ENCODE data around the gene CA10.

Gene CA10

DNA sequence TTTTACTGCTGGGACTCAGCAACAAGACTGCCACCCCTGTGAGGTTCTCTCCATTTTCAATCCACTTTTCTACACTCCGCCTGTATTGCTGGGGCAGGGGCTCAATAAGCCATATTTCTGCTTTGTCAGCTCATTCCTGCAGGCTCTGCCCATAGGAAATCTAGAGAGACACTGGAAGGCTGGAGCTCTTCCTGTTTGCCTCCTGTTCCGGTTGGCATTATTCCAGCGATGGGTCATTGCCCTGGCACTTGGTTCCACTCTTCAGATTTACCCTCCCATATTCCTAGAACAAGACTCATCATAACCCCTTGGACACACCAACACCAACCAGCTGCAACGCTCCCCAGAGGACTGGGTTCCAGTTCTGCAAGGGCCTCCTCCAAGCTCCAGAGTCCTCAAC, 210.4 kb downstream of the CA10 start:
- no peak for TF ChIP-seq CTCF (IDR thresholded peaks at IDR 0.05; ENCODE audit: insufficient read depth, low read length, missing control alignments)
- H3K4me3 ChIP-seq (ENCODE audit: low read depth, low read length) = no peak overlapping the region
- ChIA-PET CTCF (no interaction called here), POLR2A (no interaction called here)
- DNase-seq (ENCODE audit: low read depth, low spot score) = no peak

DNA sequence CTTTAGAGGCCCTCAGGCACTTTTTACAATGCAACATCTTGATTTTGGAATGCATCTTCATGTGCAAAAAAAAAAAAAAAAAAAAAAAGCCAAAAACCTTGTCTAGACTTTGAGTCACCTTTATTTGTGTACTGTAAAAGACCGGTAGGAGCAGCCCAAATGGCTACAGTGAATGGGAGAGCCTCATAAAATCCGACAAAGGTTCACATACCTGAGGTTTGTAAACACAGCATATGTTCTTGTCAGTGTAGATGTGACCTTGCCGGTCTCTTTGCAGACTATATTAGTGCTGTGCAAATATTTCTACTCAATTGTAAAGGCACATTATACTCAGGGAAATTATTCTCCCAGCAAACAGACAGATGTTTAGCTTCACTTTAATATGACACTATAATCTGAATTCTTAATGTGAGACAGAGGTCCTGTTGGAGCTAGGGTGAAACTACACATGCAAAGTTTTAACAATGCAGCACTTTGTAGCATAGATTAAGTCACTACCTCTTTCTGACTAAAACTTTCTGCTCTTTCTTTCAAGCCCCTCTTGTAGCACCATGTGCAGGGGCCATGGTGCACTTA, 211.3 kb downstream of the CA10 start:
- DNase-seq (ENCODE audit: low read depth, low spot score) = no peak
- TF ChIP-seq CTCF (IDR thresholded peaks at IDR 0.05; ENCODE audit: insufficient read depth, low read length, missing control alignments) = no peak
- ChIA-PET CTCF (no interaction called here), POLR2A (no interaction called here)
- no peak overlapping the region for H3K4me3 ChIP-seq (ENCODE audit: low read depth, low read length)

GRCh38 chr17:51946311-51946710, 212.2 kb downstream of the CA10 start:
- CTCF ChIA-PET = no interaction called here
- no peak for DNase-seq (ENCODE audit: low read depth, low spot score)
- no peak for TF ChIP-seq CTCF (IDR thresholded peaks at IDR 0.05; ENCODE audit: insufficient read depth, low read length, missing control alignments)
- POLR2A ChIA-PET = no interaction called here
- H3K4me3 ChIP-seq (ENCODE audit: low read depth, low read length) = no peak overlapping the region

DNA sequence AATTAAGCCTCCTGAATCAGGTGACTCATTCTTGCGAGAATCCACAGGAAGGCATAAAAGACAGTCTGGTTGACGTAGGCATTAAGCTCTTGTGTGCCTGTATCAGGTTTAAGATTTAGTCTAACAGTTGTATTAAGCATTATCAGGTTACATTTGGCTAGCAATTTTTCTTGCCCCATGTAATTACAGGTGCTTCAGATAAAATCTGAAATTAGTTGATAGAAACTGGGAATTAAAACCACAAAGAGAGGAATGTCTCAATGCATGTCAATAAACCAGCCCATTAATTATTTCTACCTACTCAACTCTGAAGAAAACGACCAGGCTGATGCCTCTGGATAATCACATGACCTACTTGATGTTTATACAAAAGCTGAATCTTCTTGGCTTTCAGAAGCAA, 217.2 kb downstream of the CA10 start:
- no peak overlapping the region for H3K4me3 ChIP-seq (ENCODE audit: low read depth, low read length)
- no peak for DNase-seq (ENCODE audit: low read depth, low spot score)
- POLR2A ChIA-PET = no interaction called here
- CTCF ChIA-PET = no interaction called here
- TF ChIP-seq CTCF (IDR thresholded peaks at IDR 0.05; ENCODE audit: insufficient read depth, low read length, missing control alignments) = no peak

DNA sequence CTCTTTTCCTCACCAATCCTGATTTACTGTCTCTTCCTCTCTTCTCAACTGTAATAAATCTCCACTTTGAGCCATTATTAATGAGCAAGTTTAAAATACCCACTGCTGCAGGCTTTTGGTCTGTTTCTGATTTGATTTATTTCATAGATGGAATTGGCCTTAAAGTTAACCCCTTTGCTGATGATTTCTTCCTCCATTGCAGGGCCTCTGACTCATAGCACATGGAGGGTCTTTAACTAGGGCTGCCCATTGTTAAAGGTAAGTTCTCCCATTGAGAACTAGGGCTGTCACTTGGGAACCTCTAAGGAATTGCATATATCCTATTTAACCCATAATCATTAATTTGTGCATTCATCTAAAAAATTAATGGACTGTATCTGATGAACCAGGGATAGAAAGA, 221.2 kb downstream of the CA10 start:
- TF ChIP-seq CTCF (IDR thresholded peaks at IDR 0.05; ENCODE audit: insufficient read depth, low read length, missing control alignments) = no peak
- DNase-seq (ENCODE audit: low read depth, low spot score) = no peak
- CTCF ChIA-PET = no interaction called here
- no peak overlapping the region for H3K4me3 ChIP-seq (ENCODE audit: low read depth, low read length)
- POLR2A ChIA-PET = no interaction called here

- H3K4me3 ChIP-seq (ENCODE audit: low read depth, low read length) = no peak overlapping the region
- ChIA-PET POLR2A (no interaction called here), CTCF (no interaction called here)
- no peak for DNase-seq (ENCODE audit: low read depth, low spot score)
- no peak for TF ChIP-seq CTCF (IDR thresholded peaks at IDR 0.05; ENCODE audit: insufficient read depth, low read length, missing control alignments)
Observed at GRCh38 chr17:51935477-51935876, 223.0 kb downstream of the CA10 start.

Data from AG04449 (cell line).